ENCODE results near the gene SLC22A7.

DNA sequence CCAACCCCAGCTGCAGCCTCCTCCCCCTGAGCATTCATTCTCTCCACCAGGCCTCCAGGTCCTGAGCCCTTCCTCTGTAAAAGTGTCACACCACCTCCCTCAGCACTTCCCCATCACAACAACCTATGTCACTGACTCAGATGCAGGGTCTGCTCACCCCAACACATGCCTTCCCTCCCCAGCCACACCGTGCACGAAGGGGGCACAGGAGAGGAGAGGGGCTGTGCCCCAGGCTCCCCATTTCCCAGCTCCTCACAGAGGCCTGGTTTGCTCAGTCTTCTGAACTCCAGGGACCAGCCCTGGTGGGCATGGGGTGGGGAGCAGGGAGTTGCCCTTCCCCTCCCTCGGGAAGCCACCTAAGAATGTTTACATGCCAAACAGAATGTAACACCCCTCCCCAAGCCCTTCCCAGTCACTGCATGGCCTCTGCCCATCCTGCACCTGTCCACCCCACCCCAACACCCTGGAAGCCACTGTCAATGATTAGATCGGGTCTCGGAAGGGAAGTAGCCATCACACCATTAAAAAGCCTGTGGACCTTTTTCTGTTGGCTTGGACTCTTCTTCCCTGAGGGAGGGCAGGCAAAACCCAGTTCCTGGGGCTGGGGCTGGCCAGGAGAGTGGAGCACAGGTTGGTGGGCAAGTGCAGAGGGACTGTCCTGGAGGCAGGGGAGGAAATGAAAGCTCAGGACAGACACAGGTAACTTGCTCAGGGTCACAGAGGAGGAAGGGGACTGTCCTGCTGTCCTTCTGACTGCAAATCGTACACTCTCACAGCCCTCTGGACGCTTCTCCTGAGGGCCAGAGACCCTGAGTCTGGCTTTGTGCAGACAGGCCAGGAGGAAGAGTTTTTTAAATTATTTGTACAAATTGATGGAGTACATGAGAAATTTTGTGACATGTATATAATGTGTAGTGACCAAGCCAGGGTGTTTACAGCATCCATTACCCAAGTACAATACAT, 10.1 kb upstream of the SLC22A7 start:
- TF ChIP-seq, protein P1, sequence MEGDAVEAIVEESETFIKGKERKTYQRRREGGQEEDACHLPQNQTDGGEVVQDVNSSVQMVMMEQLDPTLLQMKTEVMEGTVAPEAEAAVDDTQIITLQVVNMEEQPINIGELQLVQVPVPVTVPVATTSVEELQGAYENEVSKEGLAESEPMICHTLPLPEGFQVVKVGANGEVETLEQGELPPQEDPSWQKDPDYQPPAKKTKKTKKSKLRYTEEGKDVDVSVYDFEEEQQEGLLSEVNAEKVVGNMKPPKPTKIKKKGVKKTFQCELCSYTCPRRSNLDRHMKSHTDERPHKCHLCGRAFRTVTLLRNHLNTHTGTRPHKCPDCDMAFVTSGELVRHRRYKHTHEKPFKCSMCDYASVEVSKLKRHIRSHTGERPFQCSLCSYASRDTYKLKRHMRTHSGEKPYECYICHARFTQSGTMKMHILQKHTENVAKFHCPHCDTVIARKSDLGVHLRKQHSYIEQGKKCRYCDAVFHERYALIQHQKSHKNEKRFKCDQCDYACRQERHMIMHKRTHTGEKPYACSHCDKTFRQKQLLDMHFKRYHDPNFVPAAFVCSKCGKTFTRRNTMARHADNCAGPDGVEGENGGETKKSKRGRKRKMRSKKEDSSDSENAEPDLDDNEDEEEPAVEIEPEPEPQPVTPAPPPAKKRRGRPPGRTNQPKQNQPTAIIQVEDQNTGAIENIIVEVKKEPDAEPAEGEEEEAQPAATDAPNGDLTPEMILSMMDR (optimal IDR thresholded peaks at IDR 0.05 in 1 of 3, IDR thresholded peaks at IDR 0.05 in 1 of 3, conservative IDR thresholded peaks at IDR 0.05 in 1 of 3; ENCODE audit: extremely low read depth in 1 of 3, insufficient read depth in 2 of 3, low read length in 3 of 3) = no peak
- TF ChIP-seq EZH2 (IDR thresholded peaks at IDR 0.05; ENCODE audit: low read length) = no peak
